Vagina (tissue), 2 donors: ENCODE results near the gene TBL1X.

ENCODE experiments used
- POLR2AphosphoS5 ChIP-seq, 2 donors: sonication (generic); formaldehyde crosslinking; IDR thresholded peaks; one replicate each; pipeline ENCODE4 v1.9.0; 2017; ENCODE audit warnings: antibody characterized with exemption in 2 of 2, mild to moderate bottlenecking in 2 of 2, low read depth in 1 of 2; ENCODE audit not compliant: insufficient read depth in 1 of 2
- TF ChIP-seq, protein P1 (sequence below), 3 experiments: fragments of 450-650 bp in 2 of 3; fragments of 200-600 bp in 1 of 3; sonication (generic) in 1 of 3; IDR thresholded peaks; one replicate each; pipeline ENCODE4 v1.5.1; 2017 to 2019; ENCODE audit warnings: antibody characterized with exemption in 3 of 3, mild to moderate bottlenecking in 2 of 3, moderate library complexity in 2 of 3

DNA sequence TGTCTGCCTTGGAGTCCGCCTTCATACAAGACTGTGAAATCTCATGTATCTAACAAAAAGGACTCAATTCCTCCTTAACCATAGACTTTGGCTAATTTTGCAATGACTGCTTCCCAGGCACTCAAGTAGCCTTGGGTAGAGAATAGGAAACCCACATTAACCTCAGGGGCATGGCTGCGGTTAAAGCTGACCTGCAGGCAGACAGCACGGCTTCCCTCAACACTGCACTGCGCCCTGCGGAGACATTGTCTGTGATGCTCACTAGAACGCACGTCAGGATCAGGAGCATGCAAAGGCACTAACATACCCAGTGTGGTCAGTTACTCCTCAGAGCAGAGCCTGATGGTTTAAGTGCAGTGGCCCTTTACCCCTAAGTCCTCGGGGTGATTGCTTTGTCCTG, 311.1 kb downstream of the TBL1X start:
- TF ChIP-seq, protein P1, sequence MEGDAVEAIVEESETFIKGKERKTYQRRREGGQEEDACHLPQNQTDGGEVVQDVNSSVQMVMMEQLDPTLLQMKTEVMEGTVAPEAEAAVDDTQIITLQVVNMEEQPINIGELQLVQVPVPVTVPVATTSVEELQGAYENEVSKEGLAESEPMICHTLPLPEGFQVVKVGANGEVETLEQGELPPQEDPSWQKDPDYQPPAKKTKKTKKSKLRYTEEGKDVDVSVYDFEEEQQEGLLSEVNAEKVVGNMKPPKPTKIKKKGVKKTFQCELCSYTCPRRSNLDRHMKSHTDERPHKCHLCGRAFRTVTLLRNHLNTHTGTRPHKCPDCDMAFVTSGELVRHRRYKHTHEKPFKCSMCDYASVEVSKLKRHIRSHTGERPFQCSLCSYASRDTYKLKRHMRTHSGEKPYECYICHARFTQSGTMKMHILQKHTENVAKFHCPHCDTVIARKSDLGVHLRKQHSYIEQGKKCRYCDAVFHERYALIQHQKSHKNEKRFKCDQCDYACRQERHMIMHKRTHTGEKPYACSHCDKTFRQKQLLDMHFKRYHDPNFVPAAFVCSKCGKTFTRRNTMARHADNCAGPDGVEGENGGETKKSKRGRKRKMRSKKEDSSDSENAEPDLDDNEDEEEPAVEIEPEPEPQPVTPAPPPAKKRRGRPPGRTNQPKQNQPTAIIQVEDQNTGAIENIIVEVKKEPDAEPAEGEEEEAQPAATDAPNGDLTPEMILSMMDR (IDR thresholded peaks at IDR 0.05), result no peak
- TF ChIP-seq POLR2AphosphoS5 (IDR thresholded peaks at IDR 0.05; ENCODE audit: insufficient read depth in 1 of 2, low read depth in 1 of 2), result no peak
